ENCODE results near the gene TAS2R60.

Gene TAS2R60

DNA sequence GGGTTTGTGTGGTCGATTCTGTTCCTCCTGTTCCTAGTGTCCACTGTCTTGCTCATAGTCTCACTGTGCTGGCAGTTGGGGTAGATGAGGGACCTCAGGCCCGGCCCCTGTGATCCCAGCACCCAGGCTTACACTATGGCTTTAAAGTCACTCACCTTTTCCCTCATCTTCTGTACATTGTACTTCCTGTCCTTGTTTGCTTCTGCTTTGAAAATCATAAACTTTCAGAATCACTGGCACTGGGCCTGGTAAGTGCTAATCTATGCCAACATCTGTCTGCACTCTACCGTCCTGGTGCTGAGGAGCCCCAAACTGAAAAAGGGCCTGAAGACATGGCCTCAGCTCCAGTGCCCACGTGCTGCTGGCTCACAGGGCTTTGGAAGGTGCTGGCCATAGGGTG, 5.7 kb upstream of the TAS2R60 start:
- DNase-seq (ENCODE audit: low read depth, low spot score): no peak

DNA sequence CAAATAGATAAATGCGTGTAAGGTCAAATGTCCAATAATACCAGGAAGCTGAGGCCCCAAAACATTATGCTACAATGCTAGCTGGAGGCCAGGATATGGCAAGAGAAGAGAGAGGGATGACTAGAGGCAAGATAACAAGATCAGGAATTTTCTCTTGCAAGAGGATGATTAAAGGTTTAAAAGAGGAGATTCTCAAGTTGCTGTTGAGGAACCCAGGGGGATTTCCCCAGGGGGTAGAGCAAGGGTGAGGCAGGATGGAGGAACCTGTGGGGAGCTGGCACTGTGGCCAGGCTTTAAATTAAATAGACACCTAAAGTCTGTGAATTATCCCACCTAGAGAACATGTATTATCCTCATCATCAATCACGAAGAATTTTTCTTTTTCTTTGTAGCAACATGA, 3.4 kb upstream of the TAS2R60 start:
- DNase-seq (ENCODE audit: low read depth, low spot score): no peak

DNA sequence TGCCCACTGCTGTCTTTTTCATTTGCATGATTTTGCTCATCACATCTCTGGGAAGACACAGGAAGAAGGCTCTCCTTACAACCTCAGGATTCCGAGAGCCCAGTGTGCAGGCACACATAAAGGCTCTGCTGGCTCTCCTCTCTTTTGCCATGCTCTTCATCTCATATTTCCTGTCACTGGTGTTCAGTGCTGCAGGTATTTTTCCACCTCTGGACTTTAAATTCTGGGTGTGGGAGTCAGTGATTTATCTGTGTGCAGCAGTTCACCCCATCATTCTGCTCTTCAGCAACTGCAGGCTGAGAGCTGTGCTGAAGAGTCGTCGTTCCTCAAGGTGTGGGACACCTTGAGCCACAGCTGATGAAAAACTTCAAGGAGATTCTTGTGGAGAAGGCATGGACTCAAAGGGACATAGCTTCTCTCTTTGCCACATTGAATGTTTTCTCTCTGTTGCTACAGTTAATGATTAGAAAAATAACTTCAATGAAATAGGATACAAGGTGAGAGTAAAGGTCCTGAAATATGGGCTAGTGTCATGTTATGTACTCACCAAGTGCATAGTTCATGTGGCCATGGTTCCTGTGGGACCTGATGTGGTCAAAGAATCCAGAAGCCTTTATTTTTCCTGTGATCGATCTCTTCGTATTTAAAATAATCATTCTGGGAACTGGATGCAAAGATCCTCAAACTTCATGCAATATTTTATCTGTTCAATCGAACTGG, 970 bp downstream of the TAS2R60 start:
- DNase-seq (ENCODE audit: low read depth, low spot score): no peak

DNA sequence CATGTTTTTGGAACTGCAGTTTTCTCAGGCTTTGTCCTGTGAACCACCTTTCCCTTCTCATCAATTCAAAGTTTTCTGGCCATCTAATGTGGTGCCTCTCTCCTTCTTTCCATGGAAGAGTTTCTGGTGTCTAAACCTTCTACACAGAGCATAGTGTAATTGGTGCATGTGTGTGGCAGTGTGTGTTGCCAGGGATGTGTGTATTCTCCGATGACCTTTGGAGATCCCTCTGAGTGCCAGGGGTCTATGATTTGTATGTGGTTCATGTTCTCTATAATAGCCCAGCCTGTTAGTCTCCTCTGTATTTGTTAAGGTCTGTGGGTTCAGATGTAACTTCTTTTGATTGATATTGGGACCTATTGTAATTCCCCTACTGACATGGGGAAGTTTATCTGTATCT, 1.5 kb downstream of the TAS2R60 start:
- DNase-seq (ENCODE audit: low read depth, low spot score): no peak

DNA sequence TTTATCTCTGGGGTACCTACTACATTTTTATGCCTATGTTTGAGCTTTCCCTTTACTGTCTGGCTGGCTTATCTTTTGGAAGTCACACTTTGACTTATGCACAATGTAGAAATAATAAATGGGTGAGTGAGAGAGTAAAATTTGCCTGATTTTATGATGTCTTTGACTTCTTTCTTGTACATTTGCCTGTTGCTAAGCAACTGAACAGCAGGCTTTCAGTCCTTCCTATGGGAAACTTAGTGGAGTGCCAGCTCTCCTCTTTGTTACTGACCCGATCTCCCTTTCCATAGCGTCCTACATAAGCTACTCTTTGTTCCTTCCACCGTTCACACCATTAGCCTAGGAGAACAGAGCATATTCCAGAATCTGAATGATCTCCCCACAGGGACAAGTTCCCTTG, 4.2 kb downstream of the TAS2R60 start:
- DNase-seq (ENCODE audit: low read depth, low spot score): no peak

DNA sequence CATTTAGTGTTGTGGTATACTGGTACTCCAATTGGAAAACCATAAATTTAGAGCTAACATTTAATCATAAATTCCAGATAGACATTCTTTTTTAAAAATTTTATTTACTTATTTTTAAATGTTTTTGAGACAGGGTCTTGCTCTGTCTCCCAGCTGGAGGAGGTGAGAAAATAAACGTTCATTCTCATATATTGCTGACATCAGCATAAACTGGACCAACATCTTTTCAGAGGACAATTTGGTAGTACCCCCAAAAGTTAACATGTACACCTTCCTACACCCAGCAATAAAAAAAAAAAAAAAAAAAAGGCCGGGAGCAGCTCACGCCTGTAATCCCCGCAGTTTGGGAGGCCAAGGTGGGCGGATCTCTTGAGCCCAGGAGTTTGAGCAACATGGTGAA, 5.2 kb downstream of the TAS2R60 start:
- no peak for DNase-seq (ENCODE audit: low read depth, low spot score)

DNA sequence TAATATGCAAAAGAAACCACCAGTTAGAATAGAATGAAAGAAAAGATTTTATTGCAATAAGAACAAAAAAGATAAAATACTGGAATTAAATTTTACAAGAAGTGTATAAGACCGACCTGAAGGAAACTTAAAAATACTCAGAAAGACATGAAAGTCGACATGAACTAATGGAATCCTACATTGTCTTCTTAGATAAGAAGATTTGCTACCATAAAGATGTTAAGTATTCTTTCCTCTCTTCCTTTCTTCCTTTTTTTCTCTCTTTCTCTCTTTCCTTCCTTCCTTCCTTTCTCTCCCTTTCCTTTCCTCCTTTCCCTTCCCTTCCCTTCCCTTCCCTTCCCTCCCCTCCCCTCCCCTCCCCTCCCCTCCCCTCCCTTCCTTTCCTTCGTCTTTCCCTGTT, 6.5 kb downstream of the TAS2R60 start:
- DNase-seq (ENCODE audit: low read depth, low spot score): no peak

DNA sequence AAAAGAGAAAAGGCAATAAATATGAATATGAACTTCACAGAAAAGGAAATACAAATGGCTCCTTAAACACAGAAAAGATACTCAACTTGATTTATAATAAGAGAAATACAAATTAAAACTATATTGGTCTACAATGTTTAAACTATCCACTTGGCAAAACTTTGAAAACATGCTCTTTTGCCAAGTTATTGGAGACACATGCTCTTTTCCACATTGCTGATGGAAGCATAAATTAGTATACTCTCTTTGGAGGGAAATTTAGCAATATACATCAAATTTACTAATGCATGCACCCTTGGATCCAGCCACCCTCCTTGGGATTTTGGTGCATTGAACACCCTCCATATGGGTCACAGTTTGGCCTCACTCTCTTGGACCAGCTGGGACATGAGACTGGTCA, 7.9 kb downstream of the TAS2R60 start:
- no peak for DNase-seq (ENCODE audit: low read depth, low spot score)

DNA sequence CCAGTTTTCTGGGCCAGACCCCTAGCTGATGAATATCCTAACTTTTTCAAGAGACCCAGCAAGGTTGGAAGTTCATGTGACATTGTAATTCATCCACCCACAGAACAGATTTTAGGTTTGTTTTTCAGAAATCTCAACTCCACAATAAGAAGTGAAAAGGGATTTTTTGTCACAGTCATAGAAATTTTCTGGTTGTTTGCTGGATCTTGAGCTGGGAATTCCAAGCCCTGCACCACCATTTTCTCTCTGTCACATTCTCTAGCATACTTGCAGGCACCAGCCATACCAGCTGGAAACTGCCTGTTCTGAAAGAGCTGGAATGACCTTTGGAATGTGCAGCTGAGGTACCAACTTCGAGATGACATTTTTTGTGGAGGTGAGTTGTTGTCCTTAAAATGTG, 8.5 kb downstream of the TAS2R60 start:
- DNase-seq (ENCODE audit: low read depth, low spot score): no peak

DNA sequence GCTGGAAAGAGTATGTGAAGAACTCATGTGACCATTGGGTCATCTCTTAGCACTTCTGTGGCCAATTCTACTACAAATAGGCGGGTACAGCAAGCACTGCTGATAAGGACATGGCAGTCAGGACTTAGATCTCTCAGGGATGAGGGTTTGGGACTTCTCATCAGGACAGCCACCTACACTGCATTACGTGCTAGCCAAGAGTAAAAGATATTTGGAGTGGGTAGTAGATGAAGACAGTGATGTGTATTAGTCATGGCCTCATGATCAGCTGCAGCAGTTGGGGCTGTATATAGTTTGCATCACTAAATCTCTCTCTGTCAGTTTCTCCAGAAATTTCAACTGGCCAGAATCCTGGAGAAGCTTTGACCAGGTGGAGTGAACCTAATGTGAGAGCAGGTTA, 9.2 kb downstream of the TAS2R60 start:
- no peak for DNase-seq (ENCODE audit: low read depth, low spot score)

DNA sequence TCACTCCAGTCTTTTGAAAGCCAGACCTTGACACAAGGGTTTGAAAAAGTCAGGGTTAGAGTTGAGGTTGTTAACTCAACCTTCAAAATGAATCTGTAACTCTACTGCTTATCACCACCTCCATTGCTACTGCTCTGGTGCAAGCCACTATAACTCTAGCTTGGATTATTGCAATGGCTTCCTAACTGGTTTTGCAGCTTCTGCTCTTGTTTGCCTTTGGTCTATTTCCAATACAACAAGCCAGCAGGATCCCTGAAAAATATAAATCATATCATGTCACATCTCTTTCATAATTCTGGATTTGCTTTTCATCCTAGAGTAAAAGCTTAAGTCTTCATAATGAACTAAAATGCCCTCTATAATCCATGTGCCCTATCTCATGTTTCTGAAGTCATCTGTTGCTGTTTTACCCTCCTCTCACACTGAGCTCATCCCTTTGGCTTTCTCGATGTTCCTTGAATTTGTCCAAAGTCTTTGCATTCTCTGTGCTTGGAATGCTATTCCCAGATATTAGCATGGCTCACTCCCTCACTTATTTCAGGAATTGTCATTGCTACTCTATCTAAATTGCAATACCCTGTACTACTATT, 10.9 kb downstream of the TAS2R60 start:
- DNase-seq (ENCODE audit: low read depth, low spot score): no peak

DNA sequence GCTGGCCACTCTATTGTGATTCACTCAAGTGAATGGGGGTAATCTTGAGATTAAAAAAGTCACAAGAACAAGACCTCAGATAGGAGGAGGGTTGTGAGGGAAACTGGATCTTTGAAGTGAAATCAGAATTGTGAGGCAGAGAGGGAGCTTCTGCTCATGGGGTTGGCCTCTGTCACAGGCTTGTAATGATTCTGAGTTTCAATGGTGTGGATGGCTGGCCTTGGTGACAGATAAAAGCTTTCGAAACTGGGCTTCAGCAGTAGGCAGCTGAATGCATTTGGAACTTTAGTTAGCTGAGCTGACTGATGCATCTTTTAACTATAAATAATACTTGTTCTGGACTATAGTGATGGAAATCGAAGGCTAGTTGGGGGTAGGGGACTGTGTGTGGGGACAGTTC, 12.2 kb downstream of the TAS2R60 start:
- DNase-seq (ENCODE audit: low read depth, low spot score): no peak

DNA sequence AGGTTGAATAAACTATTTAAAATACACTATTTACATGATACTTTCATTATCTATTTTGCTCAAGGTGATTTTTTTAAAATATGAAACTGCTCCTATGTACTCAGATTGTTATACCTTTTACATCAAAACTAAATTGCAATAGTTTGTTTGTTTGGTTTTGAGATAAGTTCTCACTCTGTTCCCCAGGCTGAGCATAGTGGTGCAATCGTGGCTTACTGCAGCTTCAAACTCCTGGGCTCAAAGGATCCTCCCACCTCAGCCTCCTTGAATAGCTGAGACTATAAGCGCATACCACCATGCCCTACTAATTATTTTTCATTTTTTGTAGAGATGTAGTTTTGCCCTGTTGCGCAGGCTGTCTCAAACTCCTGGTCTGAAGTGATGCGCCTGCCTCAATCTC, 12.7 kb downstream of the TAS2R60 start:
- DNase-seq (ENCODE audit: low read depth, low spot score): no peak

DNA sequence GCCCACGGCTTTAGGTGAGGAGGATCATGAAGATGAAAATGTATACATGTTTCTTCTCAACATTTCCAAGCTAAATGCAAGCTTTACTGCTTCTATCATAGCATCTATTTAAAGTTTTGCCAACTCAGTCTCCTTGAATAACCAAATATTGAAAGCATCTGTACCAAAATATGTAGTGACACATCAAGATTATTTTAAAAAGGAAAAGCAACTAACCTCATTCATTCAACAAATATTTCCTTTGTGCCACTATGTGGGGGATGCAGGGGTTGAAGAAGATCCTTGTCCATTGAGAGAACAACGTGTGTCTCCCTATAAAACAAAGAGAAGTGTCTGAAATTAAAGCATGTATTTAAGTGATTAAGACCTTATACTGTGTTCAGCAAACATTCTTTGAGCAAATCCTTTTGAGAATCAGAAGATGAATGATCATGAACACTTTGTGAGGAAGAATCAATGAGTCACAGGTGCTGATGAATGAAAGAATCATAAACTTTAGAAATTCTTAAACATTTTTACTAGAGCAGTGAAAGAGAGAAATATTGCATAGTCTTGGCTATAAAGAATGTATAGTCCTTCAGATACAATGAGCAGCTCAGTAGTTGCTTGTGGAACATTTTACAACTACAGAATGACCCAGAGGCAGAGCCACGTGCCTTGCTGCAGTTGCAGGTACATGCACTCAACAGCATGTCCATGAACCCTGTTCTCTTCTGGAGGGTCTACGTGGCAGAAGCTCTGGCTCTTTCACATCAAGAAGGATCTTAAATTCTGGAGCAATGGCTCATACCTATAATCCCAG, 13.9 kb downstream of the TAS2R60 start:
- DNase-seq (ENCODE audit: low read depth, low spot score): no peak

DNA sequence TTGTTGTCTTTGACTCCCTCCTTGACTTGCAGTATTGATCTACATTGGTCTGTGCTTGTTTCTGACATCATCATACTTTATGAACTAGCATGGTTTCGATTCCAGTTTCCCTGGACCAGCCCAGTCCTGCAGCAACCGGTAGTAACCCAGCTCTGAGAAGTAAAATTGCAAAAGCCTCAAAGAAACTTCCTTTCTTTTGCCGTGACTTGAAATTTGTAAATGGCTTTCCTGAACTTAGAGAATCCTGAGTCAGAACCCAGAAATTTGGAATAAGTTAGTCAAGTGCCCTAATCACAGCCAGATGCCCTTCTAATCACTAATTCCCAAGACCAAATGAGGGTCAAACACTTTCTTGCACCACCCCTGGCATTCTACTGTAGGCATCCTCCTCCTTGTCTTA, 15.0 kb downstream of the TAS2R60 start:
- no peak for DNase-seq (ENCODE audit: low read depth, low spot score)

DNA sequence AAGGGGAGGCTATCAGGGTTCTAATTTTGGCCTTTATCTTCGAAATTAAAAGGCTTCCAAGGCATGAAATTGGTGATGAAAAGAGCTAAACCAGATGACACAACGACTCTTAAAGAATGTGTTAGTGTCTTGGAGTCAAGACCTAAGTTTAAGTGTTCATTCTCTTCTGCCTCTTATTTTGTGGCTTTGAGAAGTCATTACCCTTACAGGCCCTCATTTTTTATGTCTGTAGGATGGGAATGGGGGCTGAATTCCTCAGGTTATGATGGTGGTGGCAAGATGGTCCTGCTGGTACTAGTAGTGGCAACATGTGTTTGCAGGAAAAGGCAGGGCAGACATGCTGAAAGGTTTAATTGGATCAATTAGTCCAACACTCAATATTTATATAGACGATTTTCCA, 15.4 kb downstream of the TAS2R60 start:
- no peak for DNase-seq (ENCODE audit: low read depth, low spot score)

DNA sequence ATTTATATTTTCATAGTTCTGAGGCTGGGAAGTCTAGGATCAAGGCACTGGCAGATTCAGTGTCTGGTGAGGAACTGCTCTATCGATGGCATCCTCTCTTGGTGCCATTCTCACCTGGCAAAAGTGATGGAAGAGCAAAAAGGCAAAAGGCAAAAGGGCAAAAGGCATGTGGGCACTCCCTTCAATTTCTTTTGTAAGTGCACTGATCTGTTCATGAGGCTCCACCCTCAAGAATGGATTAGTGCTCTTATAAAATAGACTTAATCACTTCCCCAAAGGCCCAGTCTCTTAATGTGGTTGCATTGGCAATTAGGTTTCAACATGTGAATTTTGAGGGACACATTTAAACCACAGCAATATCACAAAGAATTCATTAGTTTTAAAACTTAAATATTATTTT, 16.1 kb downstream of the TAS2R60 start:
- no peak for DNase-seq (ENCODE audit: low read depth, low spot score)

DNA sequence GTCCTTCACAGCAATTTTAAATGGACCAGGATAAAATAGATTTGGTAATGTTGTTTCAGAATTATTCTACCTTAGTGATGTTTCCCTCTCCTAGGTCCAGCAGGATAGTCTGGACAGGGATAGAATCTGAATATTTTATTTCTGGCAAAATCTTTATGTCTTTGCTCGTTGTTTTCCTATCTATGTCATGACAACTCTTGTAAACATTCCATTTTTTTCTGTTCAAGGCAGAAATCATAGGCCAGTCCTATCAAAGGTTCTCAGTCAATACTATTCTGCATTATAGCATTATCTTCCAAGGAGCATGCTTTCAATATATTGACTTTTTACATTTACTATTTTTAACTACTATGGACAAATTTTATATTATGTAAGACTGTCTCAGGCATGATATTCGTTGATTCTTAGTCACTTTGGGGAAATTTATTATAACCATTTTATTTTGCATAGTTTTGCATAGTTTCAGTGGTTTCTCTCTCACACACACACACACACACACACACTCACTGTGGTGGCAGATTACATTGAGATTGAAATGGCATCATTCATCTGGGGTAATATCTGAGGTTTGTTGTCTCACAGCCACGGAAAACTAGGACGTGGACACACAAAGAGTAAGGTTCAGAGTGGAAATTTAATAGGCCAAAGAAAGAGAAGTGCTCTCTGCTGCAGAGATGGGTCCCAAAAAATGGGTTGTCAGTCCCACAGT, 17.2 kb downstream of the TAS2R60 start:
- no peak for DNase-seq (ENCODE audit: low read depth, low spot score)

DNA sequence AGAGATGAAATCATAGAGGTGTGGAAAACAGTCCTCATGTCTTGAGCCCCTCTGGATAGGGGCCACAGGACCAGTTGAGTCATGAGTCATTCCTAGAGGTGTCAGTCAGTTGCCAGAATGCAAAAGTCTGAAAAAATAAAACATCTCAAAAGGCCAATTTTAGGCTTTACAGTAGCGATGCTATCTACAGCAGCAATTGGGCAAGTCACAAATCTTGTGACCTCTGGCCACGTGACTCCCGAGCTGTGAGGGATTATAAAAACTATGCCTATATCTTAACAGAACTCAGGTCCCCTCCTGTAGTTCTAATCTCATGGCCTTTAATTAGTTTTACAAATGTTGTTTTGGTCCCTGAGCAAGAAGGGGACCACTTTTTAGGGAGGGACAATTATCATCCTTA, 18.8 kb downstream of the TAS2R60 start:
- no peak for DNase-seq (ENCODE audit: low read depth, low spot score)

DNA sequence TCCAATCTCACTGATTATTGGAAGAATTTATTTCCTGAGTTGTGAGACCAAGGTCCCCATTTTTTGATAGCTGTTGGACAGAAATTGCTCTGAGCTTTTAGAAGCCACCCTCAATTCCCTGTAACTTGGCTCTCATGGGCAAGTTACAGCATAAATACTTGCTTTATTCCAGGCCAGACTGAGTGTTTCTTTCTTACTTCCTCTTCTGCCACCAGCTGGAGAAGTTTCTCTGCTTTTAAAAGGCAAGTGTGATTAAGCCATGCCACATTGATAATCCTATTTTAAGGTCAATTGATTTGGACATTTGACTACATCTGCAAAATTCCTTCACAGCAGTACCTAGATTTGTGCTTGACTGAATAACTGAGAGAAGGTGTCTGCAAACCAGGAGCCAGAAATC, 20.3 kb downstream of the TAS2R60 start:
- DNase-seq (ENCODE audit: low read depth, low spot score): no peak

DNA sequence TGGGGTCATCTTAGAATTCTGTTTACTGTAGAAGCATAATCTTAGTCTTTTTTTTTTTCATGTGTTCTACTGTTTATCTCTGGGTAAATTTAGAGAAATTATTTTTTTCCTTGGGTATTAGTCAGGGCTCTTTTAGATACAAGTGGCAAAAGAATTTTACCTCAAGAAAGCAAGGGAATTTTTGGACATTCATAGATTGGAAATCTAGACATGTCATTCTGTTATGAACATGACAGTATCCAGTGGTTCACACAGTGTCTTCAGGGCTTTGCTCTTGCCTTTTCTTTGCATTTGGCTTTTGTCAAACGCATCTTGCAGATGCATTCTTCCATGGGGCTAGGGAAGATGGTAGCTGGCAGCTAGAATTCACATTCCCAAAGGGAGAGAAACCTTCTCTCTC, 20.7 kb downstream of the TAS2R60 start:
- no peak for DNase-seq (ENCODE audit: low read depth, low spot score)

DNA sequence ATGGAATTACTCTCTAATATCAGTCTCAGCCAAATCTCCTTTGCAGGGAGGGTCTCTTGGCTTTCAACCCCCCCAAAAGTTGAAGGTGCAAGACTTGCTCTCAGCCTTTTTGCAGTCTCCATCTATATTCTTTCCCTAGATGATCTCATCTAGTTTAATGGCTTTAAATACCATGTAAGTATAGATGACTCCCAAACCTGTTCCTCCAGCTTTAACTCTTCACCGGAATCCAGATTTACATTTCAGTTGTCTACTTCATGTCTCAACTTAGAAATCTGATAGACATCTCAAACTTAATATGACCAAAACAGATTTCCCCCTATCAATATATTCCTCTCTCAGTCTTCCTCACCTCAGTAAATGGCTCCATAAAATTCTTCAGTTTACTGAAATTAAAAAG, 24.5 kb downstream of the TAS2R60 start:
- DNase-seq (ENCODE audit: low read depth, low spot score): no peak
